HepG2 (cell line): ENCODE data around the gene PLCB1.

Experiments used
- MZF1 ChIP-seq: sonication (generic); formaldehyde crosslinking; IDR thresholded peaks from 2 replicates; pipeline ENCODE4 v1.8.1; 2023; ENCODE audit warnings: mild to moderate bottlenecking, missing genetic modification reagents, borderline replicate concordance
- ZMYM3 ChIP-seq: sonication (generic); formaldehyde crosslinking; IDR thresholded peaks from 2 replicates; pipeline ENCODE4 v1.5.1; 2020; ENCODE audit warnings: mild to moderate bottlenecking, missing genetic modification reagents
- ZNF292 ChIP-seq: sonication (generic); formaldehyde crosslinking; IDR thresholded peaks from 2 replicates; pipeline ENCODE4 v1.8.1; 2022; ENCODE audit warnings: mild to moderate bottlenecking, low read depth, missing genetic modification reagents, borderline replicate concordance

DNA sequence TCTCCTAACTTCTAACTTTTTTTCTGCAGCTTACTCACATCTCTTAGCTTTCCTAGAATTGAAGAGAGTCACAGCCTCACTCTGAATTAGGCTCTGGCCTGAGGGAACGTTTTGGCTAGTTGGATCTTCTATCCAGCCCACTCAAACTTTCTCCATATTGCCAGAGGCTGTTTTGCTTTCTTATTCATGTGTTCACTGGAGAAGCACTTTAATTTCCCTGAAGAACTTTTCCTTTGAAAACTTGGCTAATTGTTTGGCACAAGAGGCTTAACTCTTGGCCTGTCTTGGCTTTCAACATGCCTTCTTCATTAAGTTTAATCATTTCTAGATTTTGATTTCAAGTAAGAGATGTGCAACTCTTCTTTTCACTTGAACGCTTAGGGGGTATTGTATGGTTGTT is 798.7 kb downstream of the PLCB1 start:
- no peak for TF ChIP-seq MZF1
- no peak for TF ChIP-seq ZNF292 (CRISPR knock-in tag)
- TF ChIP-seq ZMYM3 (CRISPR knock-in tag): no peak
